CD4-positive, alpha-beta T cell (primary cell): ENCODE measurements around the gene LCMT1. TPM values are rescaled to one million over a fixed set of nuclear protein-coding genes. Genes with fewer than 3 reads are reported as not detected.

ENCODE experiments used
- ATAC-seq: fragments of 200-7000 bp; cut with Tn5 transposase; one replicate; pipeline ENCODE4 v1.10.0; 2022; ENCODE audit warnings: mild to moderate bottlenecking; ENCODE audit not compliant: poor library complexity
- CTCF ChIA-PET: fragments of 350-600 bp; sonication (Branson Sonifier 250); formaldehyde crosslinking; loops from one replicate; lab custom pipeline; 2021; ENCODE audit warnings: antibody characterized with exemption, inconsistent platforms; lab: Charles Lee
- POLR2A ChIA-PET: fragments of 350-600 bp; sonication (Branson Sonifier 250); formaldehyde crosslinking; loops from one replicate; lab custom pipeline; 2021; ENCODE audit warnings: antibody characterized with exemption, inconsistent platforms; lab: Charles Lee
- DNase-seq, 14 experiments: peaks; one replicate each; pipeline ENCODE4 v3.0.0-alpha.2; 2013 to 2020; ENCODE audit warnings: mixed read lengths in 2 of 14
- H3K27ac ChIP-seq, 2 donors: one replicate each; pipeline versions ENCODE4 v1.5.1 to v1.7.0; 2013; ENCODE audit warnings: low read length in 2 of 2, low read depth in 1 of 2, mild to moderate bottlenecking in 1 of 2
- H3K27me3 ChIP-seq, 2 experiments: 1 replicate in 1 of 2; 2 replicates in 1 of 2; pipeline versions ENCODE4 v1.6.1 to v1.7.0; 2013; ENCODE audit warnings: low read length in 2 of 2, control low read depth in 1 of 2, mild to moderate bottlenecking in 1 of 2, moderate library complexity in 1 of 2; ENCODE audit not compliant: insufficient read depth in 2 of 2, control insufficient read depth in 1 of 2
- H3K36me3 ChIP-seq: one replicate; pipeline ENCODE4 v1.6.1; 2013; ENCODE audit warnings: low read length, control low read depth; ENCODE audit not compliant: insufficient read depth
- H3K4me1 ChIP-seq: one replicate; pipeline ENCODE4 v1.6.1; 2013; ENCODE audit warnings: low read length, control low read depth; ENCODE audit not compliant: insufficient read depth
- H3K4me3 ChIP-seq: one replicate; pipeline ENCODE4 v1.5.1; 2013; ENCODE audit warnings: mild to moderate bottlenecking, low read length, moderate library complexity
- H3K9me3 ChIP-seq, 2 experiments: 1 replicate in 1 of 2; 2 replicates in 1 of 2; pipeline versions ENCODE4 v1.6.1 to v1.7.0; 2013; ENCODE audit warnings: low read length in 2 of 2, mild to moderate bottlenecking in 2 of 2, control low read depth in 1 of 2, moderate library complexity in 1 of 2; ENCODE audit not compliant: control insufficient read depth in 1 of 2, insufficient read depth in 1 of 2
- H3K27ac Mint-ChIP-seq: one replicate; pipeline ENCODE4 v1.8.0; 2020; ENCODE audit warnings: mixed read lengths
- H3K27me3 Mint-ChIP-seq: one replicate; pipeline ENCODE4 v1.8.0; 2021; ENCODE audit warnings: mixed read lengths
- H3K36me3 Mint-ChIP-seq: one replicate; pipeline ENCODE4 v1.8.0; 2021; ENCODE audit warnings: low read depth, mixed read lengths
- H3K4me1 Mint-ChIP-seq: one replicate; pipeline ENCODE4 v1.8.0; 2021; ENCODE audit warnings: low read depth, mixed read lengths
- H3K4me3 Mint-ChIP-seq: one replicate; pipeline ENCODE4 v1.8.0; 2020; ENCODE audit warnings: mild to moderate bottlenecking, mixed read lengths
- H3K9me3 Mint-ChIP-seq: one replicate; pipeline ENCODE4 v1.8.0; 2020; ENCODE audit warnings: mixed read lengths
- CTCF ChIP-seq: fragments of 200-600 bp; IDR thresholded peaks from one replicate; pipeline ENCODE4 v1.8.0; 2022; ENCODE audit warnings: antibody characterized with exemption, mild to moderate bottlenecking
- intact Hi-C, 2 experiments: fragments of 100-400 bp; cut with DNase I in 1 of 2; cut with micrococcal nuclease in 1 of 2; formaldehyde crosslinking; loops; one replicate each; pipeline versions ENCODE4 v1.15.1 to v1.9.0; 2023 to 2025; cut with DNase I, micrococcal nuclease
- total RNA-seq, 174 experiments: library from RNA in 2 of 174; stranded (reverse) in 2 of 174; gene quantifications; one replicate each; pipeline ENCODE4 v1.2.3 and lab custom pipeline; 2021 to 2026

The LCMT1 gene
- total RNA-seq, 2 experiments from 2014 or later, result 22.5 to 28.2 TPM

GRCh38 chr16:25087761-25088160, 23.8 kb upstream of the LCMT1 start:
- TF ChIP-seq CTCF, result no peak
- Histone ChIP-seq H3K27ac (no peak overlapping the region), H3K9me3 (no peaks in the 10 kb centered on the region), H3K27me3 (no peaks in the 10 kb centered on the region), H3K4me3 (no peak overlapping the region), H3K4me1 (peaks cover under 1% of the 10 kb centered on the region), H3K36me3 (no peaks in the 10 kb centered on the region)
- no peak overlapping the region for H3K27ac Mint-ChIP-seq
- intact Hi-C loops, result no loop called here
- ChIA-PET CTCF (no interaction called here), POLR2A (no interaction called here)
- no peaks in the 10 kb centered on the region for H3K36me3 Mint-ChIP-seq
- no peak for ATAC-seq
- no peak for DNase-seq
- no peaks in the 10 kb centered on the region for H3K9me3 Mint-ChIP-seq
- peaks cover 9% of the 10 kb centered on the region for H3K4me1 Mint-ChIP-seq
- H3K27me3 Mint-ChIP-seq, result no peaks in the 10 kb centered on the region
- H3K4me3 Mint-ChIP-seq, result no peak overlapping the region

GRCh38 chr16:25089351-25089750, 22.2 kb upstream of the LCMT1 start:
- no peaks in the 10 kb centered on the region for H3K9me3 Mint-ChIP-seq
- no peaks in the 10 kb centered on the region for H3K36me3 Mint-ChIP-seq
- Histone ChIP-seq H3K9me3 (no peaks in the 10 kb centered on the region), H3K27me3 (no peaks in the 10 kb centered on the region), H3K4me1 (peaks cover 17% of the 10 kb centered on the region), H3K36me3 (no peaks in the 10 kb centered on the region), H3K4me3 (no peak overlapping the region), H3K27ac (no peak overlapping the region)
- H3K27ac Mint-ChIP-seq, result no peak overlapping the region
- intact Hi-C loops, result no loop called here
- POLR2A ChIA-PET, result interaction anchor here (3.0 kb wide), 1 partner anchor 28 kb away, joined by 8 read pairs; no protein-coding TSS in a partner anchor
- DNase-seq (no peak), ATAC-seq (no peak)
- no peak overlapping the region for H3K4me3 Mint-ChIP-seq
- no peaks in the 10 kb centered on the region for H3K27me3 Mint-ChIP-seq
- CTCF ChIA-PET, result interaction anchor here (0.7 kb wide), 1 partner anchor 10 kb away, joined by 3 read pairs; no protein-coding TSS in a partner anchor
- no peak for TF ChIP-seq CTCF
- peaks cover 25% of the 10 kb centered on the region for H3K4me1 Mint-ChIP-seq

GRCh38 chr16:25092441-25092840, 19.1 kb upstream of the LCMT1 start:
- ATAC-seq (no peak), DNase-seq (no peak)
- H3K4me3 ChIP-seq, result no peak overlapping the region
- POLR2A ChIA-PET, result no interaction called here
- H3K4me1 ChIP-seq, result peaks cover 20% of the 10 kb centered on the region
- no peaks in the 10 kb centered on the region for H3K27me3 Mint-ChIP-seq
- no peak overlapping the region for H3K4me3 Mint-ChIP-seq
- intact Hi-C loops, result no loop called here
- H3K36me3 ChIP-seq, result no peaks in the 10 kb centered on the region
- H3K27me3 ChIP-seq, result no peaks in the 10 kb centered on the region
- no peak for TF ChIP-seq CTCF
- no peaks in the 10 kb centered on the region for H3K36me3 Mint-ChIP-seq
- peak overlapping the region; percentile 94 for H3K27ac Mint-ChIP-seq
- no peaks in the 10 kb centered on the region for H3K9me3 Mint-ChIP-seq
- no peak overlapping the region for H3K27ac ChIP-seq
- CTCF ChIA-PET, result no interaction called here
- peaks cover 33% of the 10 kb centered on the region for H3K4me1 Mint-ChIP-seq
- no peaks in the 10 kb centered on the region for H3K9me3 ChIP-seq
